Ovary (tissue), 3 donors: ENCODE measurements around the gene GIMAP8.

Experiments used
- CTCF ChIP-seq, 3 donors: fragments of 450-650 bp in 2 of 3; fragments of 200-600 bp in 1 of 3; IDR thresholded peaks; one replicate each; pipeline versions ENCODE4 v1.5.1 to v1.8.0; 2016 to 2022; ENCODE audit warnings: antibody characterized with exemption in 3 of 3, mild to moderate bottlenecking in 1 of 3
- EP300 ChIP-seq: sonication (generic); formaldehyde crosslinking; IDR thresholded peaks from one replicate; pipeline ENCODE4 v1.6.1; 2017; ENCODE audit warnings: antibody characterized with exemption
- POLR2A ChIP-seq: fragments of 450-650 bp; IDR thresholded peaks from one replicate; pipeline ENCODE4 v1.6.1; 2017; ENCODE audit warnings: antibody characterized with exemption, mild to moderate bottlenecking, moderate library complexity
- donor health status: DM: no; HTN: no; CAD: no.

GRCh38 chr7:150410680-150411346 is 39.6 kb upstream of the GIMAP8 start:
- TF ChIP-seq CTCF (IDR thresholded peaks at IDR 0.05) = no peak
- TF ChIP-seq POLR2A = no peak
- TF ChIP-seq EP300 = no peak
